GM18507 (cell line): ENCODE data around the gene DPP3.

Experiments used
- DNase-seq: peaks from one replicate; pipeline ENCODE4 v3.0.0; 2011; ENCODE audit warnings: low read depth; ENCODE audit not compliant: insufficient read length; ENCODE audit errors: extremely low spot score
- FAIRE-seq: peaks from 2 replicates; lab custom pipeline; 2011; peaks lifted over from hg19 to GRCh38; lab: Jason Lieb, UNC

DPP3 gene

DNA sequence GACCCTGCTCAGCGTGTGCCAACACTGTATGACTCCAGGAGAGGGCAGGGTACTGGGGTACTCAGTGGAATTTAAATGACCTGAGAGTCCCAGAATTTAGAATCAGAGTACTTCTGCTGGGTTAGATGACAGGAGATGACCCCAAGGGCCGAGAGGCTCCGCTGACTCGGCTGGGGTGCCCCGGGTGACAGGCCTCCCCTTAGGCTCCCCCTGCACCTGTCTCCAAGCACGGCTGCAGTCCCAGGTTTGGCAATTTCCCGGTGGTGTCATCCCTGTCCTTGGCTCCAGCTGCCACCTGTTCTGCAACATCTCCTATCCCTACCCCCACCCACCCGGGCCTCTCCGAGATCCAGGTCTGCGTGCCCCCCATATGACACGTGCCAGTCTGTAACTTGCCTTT, 67.8 kb downstream of the DPP3 start:
- DNase-seq = no peak
- FAIRE-seq = no peak

GRCh38 chr11:66548774-66549630, 68.8 kb downstream of the DPP3 start:
- DNase-seq (no peak), FAIRE-seq (no peak)

GRCh38 chr11:66549696-66550095, 69.5 kb downstream of the DPP3 start:
- DNase-seq (no peak), FAIRE-seq (no peak)

DNA sequence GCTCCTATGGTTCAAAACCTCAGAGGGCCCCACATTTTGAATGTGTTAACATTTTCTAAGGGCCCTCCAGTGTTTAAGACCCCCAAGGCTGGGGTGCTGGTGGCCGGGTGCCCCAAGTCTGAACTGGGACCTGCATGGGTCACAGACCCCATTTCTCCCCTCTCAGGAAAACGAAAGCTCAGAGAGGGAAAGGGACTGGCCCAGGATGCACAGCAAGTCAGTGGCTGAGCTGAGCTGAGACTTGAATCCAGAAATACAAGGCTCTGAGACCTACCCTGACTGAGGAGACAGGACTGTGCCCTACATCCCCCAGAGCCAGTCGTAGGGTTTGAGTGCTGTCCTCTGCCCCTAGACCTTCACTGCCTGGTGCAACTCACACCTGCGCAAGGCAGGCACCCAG, 70.7 kb downstream of the DPP3 start:
- DNase-seq = no peak
- no peak for FAIRE-seq

GRCh38 chr11:66554602-66555001, 74.4 kb downstream of the DPP3 start:
- no peak for FAIRE-seq
- DNase-seq = no peak

GRCh38 chr11:66555416-66555815, 75.2 kb downstream of the DPP3 start:
- no peak for DNase-seq
- FAIRE-seq = no peak

- FAIRE-seq (no peak), DNase-seq (no peak)
These were observed 75.9 kb downstream of the DPP3 start for GRCh38 chr11:66556086-66556485.

GRCh38 chr11:66557733-66558326, 77.6 kb downstream of the DPP3 start:
- no peak for FAIRE-seq
- no peak for DNase-seq
